ENCODE results near the gene SLC30A5. TPM values are rescaled to one million over a fixed set of nuclear protein-coding genes. Genes with fewer than 3 reads are reported as not detected.
A peak's percentile ranks its signal among the peaks of the same experiment; 100 is the strongest.

Gene SLC30A5
- total and polyA plus RNA-seq, 2 experiments from 2014 or later, result 63.2 to 66.8 TPM

DNA sequence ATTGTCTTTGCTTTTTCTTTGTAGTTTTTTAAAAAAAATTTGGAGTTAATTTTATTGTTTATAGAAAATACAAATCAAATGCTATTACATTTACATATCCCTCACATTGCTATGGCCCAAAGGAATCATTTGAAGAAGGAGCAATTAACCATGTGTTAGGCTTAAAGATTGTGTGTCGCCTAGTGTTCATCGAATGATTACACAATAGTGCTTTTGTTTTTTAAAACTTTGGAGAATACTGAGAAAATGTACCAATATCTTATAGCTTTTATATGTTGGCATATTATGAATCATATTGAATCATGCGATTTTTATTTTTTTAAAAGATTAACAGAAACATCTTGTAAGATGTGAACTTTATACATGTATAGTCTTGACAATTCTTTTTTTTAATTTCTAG, 21.7 kb downstream of the SLC30A5 start:
- in situ Hi-C loops (cut with MboI), result no loop called here

DNA sequence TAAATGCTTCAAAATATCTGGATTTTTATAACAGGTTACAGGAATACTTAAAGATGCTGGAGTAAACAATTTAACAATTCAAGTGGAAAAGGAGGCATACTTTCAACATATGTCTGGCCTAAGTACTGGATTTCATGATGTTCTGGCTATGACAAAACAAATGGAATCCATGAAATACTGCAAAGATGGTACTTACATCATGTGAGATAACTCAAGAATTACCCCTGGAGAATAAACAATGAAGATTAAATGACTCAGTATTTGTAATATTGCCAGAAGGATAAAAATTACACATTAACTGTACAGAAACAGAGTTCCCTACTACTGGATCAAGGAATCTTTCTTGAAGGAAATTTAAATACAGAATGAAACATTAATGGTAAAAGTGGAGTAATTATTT, 35.6 kb downstream of the SLC30A5 start:
- Histone ChIP-seq H2AFZ (no peak overlapping the region), H3K27ac (peak overlapping the region; percentile 29; the same call in 1 of the 2 replicates), H3K27me3 (replicated peaks; ENCODE audit: insufficient read depth) (no peaks in the 10 kb centered on the region), H3K36me3 (ENCODE audit: low read depth) (peaks cover 53% of the 10 kb centered on the region), H3K9me2 (ENCODE audit: insufficient read depth) (no peaks in the 10 kb centered on the region), H3K79me2 (ENCODE audit: insufficient read depth) (no peaks in the 10 kb centered on the region), H3K4me1 (ENCODE audit: insufficient read depth) (peaks cover 4% of the 10 kb centered on the region; the same call in 1 of the 2 replicates), H3K4me3 (no peak overlapping the region), H4K20me1 (ENCODE audit: insufficient read depth) (no peaks in the 10 kb centered on the region), H3K9ac (no peak overlapping the region), H3K4me2 (ENCODE audit: unreplicated experiment) (no peak overlapping the region), H3K9me3 (ENCODE audit: low read depth) (no peaks in the 10 kb centered on the region), H3F3A (ENCODE audit: insufficient read depth) (peaks cover 19% of the 10 kb centered on the region)
- in situ Hi-C loops (cut with MboI), result no loop called here
- DNase-seq, result peak; percentile 80
- TF ChIP-seq EZH2 (IDR thresholded peaks at IDR 0.05; ENCODE audit: insufficient read depth, poor library complexity, severe bottlenecking), result no peak
- TF ChIP-seq EZH2phosphoT487 (IDR thresholded peaks at IDR 0.05; ENCODE audit: insufficient read depth, low read depth), result no peak

More for the DNA sequence above, 21.7 kb downstream of the SLC30A5 start:
- no peaks in the 10 kb centered on the region for H3F3A ChIP-seq (ENCODE audit: insufficient read depth)
- peaks cover 63% of the 10 kb centered on the region for H3K36me3 ChIP-seq (ENCODE audit: low read depth)
- H3K27ac ChIP-seq, result no peak overlapping the region
- H3K9me2 ChIP-seq (ENCODE audit: insufficient read depth), result no peaks in the 10 kb centered on the region
- no peak overlapping the region for H3K4me2 ChIP-seq (ENCODE audit: unreplicated experiment)
- H3K9ac ChIP-seq, result no peak overlapping the region
- no peaks in the 10 kb centered on the region for H3K27me3 ChIP-seq (replicated peaks; ENCODE audit: insufficient read depth)
- H3K4me3 ChIP-seq, result no peak overlapping the region
- H2AFZ ChIP-seq, result no peak overlapping the region
- TF ChIP-seq EZH2 (IDR thresholded peaks at IDR 0.05; ENCODE audit: insufficient read depth, poor library complexity, severe bottlenecking), result no peak
- H3K4me1 ChIP-seq (ENCODE audit: insufficient read depth), result peaks cover 7% of the 10 kb centered on the region; the same call in 1 of the 2 replicates
- 96 to 98% methylated on average over 3 of the region's 3 CpGs for WGBS, 2 experiments (ENCODE audit: low coverage in 1 of 2, low lambda C conversion rate in 2 of 2, missing lambda C conversion rate in 2 of 2)
- no peaks in the 10 kb centered on the region for H3K9me3 ChIP-seq (ENCODE audit: low read depth)
- 0 out of 2 replicates have a peak, but pooled peaks cover 6% of the 10 kb centered on the region for H3K79me2 ChIP-seq (ENCODE audit: insufficient read depth)
- H4K20me1 ChIP-seq (ENCODE audit: insufficient read depth), result no peaks in the 10 kb centered on the region
- no peak for DNase-seq

DNA sequence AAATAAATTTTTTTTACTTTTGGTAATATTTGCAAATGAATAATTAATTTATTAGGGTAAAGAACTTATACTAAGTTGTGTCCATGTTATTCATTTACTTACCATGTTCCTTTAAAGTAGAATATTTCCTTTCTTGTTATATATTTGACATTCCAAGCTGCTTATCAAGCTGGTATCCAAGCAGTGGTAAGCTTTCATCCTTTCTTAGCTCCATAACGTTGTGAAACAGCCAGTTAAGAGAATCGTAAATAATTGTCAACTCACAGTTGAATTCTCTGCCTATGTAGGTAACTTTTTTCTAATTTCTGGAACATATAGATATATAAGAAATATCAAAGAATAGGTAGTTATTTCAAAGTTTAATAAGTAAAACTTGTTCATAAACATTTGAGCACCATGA, 36.4 kb downstream of the SLC30A5 start:
- Histone ChIP-seq H3K79me2 (ENCODE audit: insufficient read depth) (no peaks in the 10 kb centered on the region), H3K27ac (no peak overlapping the region), H4K20me1 (ENCODE audit: insufficient read depth) (no peaks in the 10 kb centered on the region), H2AFZ (no peak overlapping the region), H3K4me2 (ENCODE audit: unreplicated experiment) (no peak overlapping the region), H3F3A (ENCODE audit: insufficient read depth) (peaks cover 19% of the 10 kb centered on the region), H3K4me3 (no peak overlapping the region), H3K4me1 (ENCODE audit: insufficient read depth) (peaks cover 4% of the 10 kb centered on the region; the same call in 1 of the 2 replicates), H3K9ac (no peak overlapping the region), H3K36me3 (ENCODE audit: low read depth) (peaks cover 45% of the 10 kb centered on the region), H3K9me3 (ENCODE audit: low read depth) (no peaks in the 10 kb centered on the region), H3K9me2 (ENCODE audit: insufficient read depth) (no peaks in the 10 kb centered on the region), H3K27me3 (replicated peaks; ENCODE audit: insufficient read depth) (no peaks in the 10 kb centered on the region)
- WGBS, 2 experiments (ENCODE audit: low coverage in 1 of 2, low lambda C conversion rate in 2 of 2, missing lambda C conversion rate in 2 of 2), result 71 to 77% methylated on average over 2 of the region's 2 CpGs
- TF ChIP-seq EZH2phosphoT487 (IDR thresholded peaks at IDR 0.05; ENCODE audit: insufficient read depth, low read depth) (no peak), EZH2 (IDR thresholded peaks at IDR 0.05; ENCODE audit: insufficient read depth, poor library complexity, severe bottlenecking) (no peak)
- in situ Hi-C loops (cut with MboI), result no loop called here
- DNase-seq, result no peak

DNA sequence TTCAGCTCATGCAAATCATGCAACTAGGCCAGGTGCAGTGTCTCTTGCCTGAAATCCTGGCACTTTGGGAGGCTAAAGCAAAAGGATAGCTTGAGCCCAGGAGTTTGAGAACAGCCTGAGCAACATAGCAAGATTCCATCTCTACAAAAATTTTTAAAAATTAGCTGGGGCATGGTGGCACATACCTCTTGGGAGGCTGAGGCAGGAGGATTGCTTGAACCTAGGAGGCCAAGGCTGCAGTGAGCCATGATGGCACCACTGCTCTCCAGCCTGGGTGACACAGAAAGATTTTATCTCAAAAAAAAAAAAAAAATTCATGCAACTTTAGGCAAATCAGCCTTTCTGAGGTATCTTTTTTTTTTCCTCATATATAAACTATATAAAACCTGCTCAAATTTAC, 37.5 kb downstream of the SLC30A5 start:
- no peaks in the 10 kb centered on the region for H3K9me3 ChIP-seq (ENCODE audit: low read depth)
- H3K27me3 ChIP-seq (replicated peaks; ENCODE audit: insufficient read depth), result no peaks in the 10 kb centered on the region
- H3K79me2 ChIP-seq (ENCODE audit: insufficient read depth), result no peaks in the 10 kb centered on the region
- no peak for DNase-seq
- no peak overlapping the region for H3K27ac ChIP-seq
- H3F3A ChIP-seq (ENCODE audit: insufficient read depth), result peaks cover 19% of the 10 kb centered on the region
- no peak overlapping the region for H2AFZ ChIP-seq
- H3K9me2 ChIP-seq (ENCODE audit: insufficient read depth), result no peaks in the 10 kb centered on the region
- peaks cover 4% of the 10 kb centered on the region; the same call in 1 of the 2 replicates for H3K4me1 ChIP-seq (ENCODE audit: insufficient read depth)
- in situ Hi-C loops (cut with MboI), result no loop called here
- no peak for TF ChIP-seq EZH2 (IDR thresholded peaks at IDR 0.05; ENCODE audit: insufficient read depth, poor library complexity, severe bottlenecking)
- no peak for TF ChIP-seq EZH2phosphoT487 (IDR thresholded peaks at IDR 0.05; ENCODE audit: insufficient read depth, low read depth)
- no peaks in the 10 kb centered on the region for H4K20me1 ChIP-seq (ENCODE audit: insufficient read depth)
- H3K4me3 ChIP-seq, result no peak overlapping the region
- no peak overlapping the region for H3K4me2 ChIP-seq (ENCODE audit: unreplicated experiment)
- H3K9ac ChIP-seq, result no peak overlapping the region
- H3K36me3 ChIP-seq (ENCODE audit: low read depth), result peaks cover 39% of the 10 kb centered on the region

DNA sequence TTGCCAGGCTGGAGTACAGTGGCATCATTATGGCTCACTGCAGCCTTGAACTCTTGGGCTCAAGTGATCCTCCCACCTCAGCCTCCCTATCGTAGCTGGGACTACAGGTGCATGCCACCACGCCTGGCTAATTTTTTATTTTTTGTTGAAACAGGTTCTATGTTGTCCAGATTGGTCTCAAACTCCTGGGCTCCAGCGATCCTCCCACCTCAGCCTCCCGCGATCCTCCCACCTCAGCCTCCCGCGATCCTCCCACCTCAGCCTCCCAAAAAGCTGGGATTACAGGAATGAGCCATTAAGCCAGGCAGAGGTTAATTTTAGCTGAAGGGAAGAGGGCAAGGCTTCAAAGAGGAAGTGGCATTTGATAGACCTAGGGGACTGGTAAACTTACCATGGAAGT, 40.3 kb downstream of the SLC30A5 start:
- Histone ChIP-seq H3K36me3 (ENCODE audit: low read depth) (peaks cover 23% of the 10 kb centered on the region), H3K27me3 (replicated peaks; ENCODE audit: insufficient read depth) (no peaks in the 10 kb centered on the region), H3K4me1 (ENCODE audit: insufficient read depth) (peaks cover 2% of the 10 kb centered on the region; the same call in 1 of the 2 replicates), H4K20me1 (ENCODE audit: insufficient read depth) (no peaks in the 10 kb centered on the region), H3K4me3 (no peak overlapping the region), H3F3A (ENCODE audit: insufficient read depth) (peaks cover 8% of the 10 kb centered on the region; the same call in 1 of the 2 replicates), H3K4me2 (ENCODE audit: unreplicated experiment) (no peak overlapping the region), H3K9me3 (ENCODE audit: low read depth) (no peaks in the 10 kb centered on the region), H3K27ac (no peak overlapping the region), H3K79me2 (ENCODE audit: insufficient read depth) (no peaks in the 10 kb centered on the region), H3K9ac (no peak overlapping the region), H2AFZ (no peak overlapping the region), H3K9me2 (ENCODE audit: insufficient read depth) (no peaks in the 10 kb centered on the region)
- in situ Hi-C loops (cut with MboI), result no loop called here
- WGBS, 2 experiments (ENCODE audit: low coverage in 1 of 2, low lambda C conversion rate in 2 of 2, missing lambda C conversion rate in 2 of 2), result 71 to 76% methylated on average over 7 of the region's 7 CpGs
- TF ChIP-seq EZH2 (IDR thresholded peaks at IDR 0.05; ENCODE audit: insufficient read depth, poor library complexity, severe bottlenecking) (no peak), EZH2phosphoT487 (IDR thresholded peaks at IDR 0.05; ENCODE audit: insufficient read depth, low read depth) (no peak)
- no peak for DNase-seq
